HG02763 (cell line): Measurements from ENCODE around the gene ZDHHC7.

ENCODE experiments used
- ATAC-seq: cut with Tn5 transposase; IDR thresholded peaks from one replicate; pipeline ENCODE4 v1.9.1; 2021; ENCODE audit warnings: mild to moderate bottlenecking, moderate library complexity; ENCODE audit not compliant: unreplicated experiment

The ZDHHC7 gene

GRCh38 chr16:85025781-85026653, 14.7 kb upstream of the ZDHHC7 start:
- ATAC-seq, result no peak

GRCh38 chr16:85019659-85020245, 8.4 kb upstream of the ZDHHC7 start:
- no peak for ATAC-seq

GRCh38 chr16:85018529-85019236, 7.3 kb upstream of the ZDHHC7 start:
- ATAC-seq, result no peak

GRCh38 chr16:85017633-85018032, 6.3 kb upstream of the ZDHHC7 start:
- ATAC-seq, result no peak

- ATAC-seq, result no peak
Measured at GRCh38 chr16:85017151-85017550, 5.8 kb upstream of the ZDHHC7 start.

- no peak for ATAC-seq
Measured at GRCh38 chr16:85015481-85016187, 4.3 kb upstream of the ZDHHC7 start.

GRCh38 chr16:85014311-85014710, 3.0 kb upstream of the ZDHHC7 start:
- no peak for ATAC-seq

- ATAC-seq, result no peak
Measured at GRCh38 chr16:85011846-85012284, 530 bp upstream of the ZDHHC7 start.

GRCh38 chr16:85010446-85010930, 847 bp downstream of the ZDHHC7 start:
- no peak for ATAC-seq

GRCh38 chr16:85008271-85008670, 3.1 kb downstream of the ZDHHC7 start:
- no peak for ATAC-seq

GRCh38 chr16:85007496-85008214, 3.7 kb downstream of the ZDHHC7 start:
- no peak for ATAC-seq

- no peak for ATAC-seq
Measured at GRCh38 chr16:85006639-85007038, 4.7 kb downstream of the ZDHHC7 start.

GRCh38 chr16:85005285-85006069, 5.9 kb downstream of the ZDHHC7 start:
- ATAC-seq, result no peak

- ATAC-seq, result no peak
Measured at GRCh38 chr16:85004587-85005205, 6.6 kb downstream of the ZDHHC7 start.

GRCh38 chr16:85003725-85004586, 7.4 kb downstream of the ZDHHC7 start:
- no peak for ATAC-seq

- no peak for ATAC-seq
Measured at GRCh38 chr16:85003076-85003475, 8.3 kb downstream of the ZDHHC7 start.

- ATAC-seq, result no peak
Measured at GRCh38 chr16:85002608-85003007, 8.7 kb downstream of the ZDHHC7 start.

GRCh38 chr16:85002099-85002541, 9.2 kb downstream of the ZDHHC7 start:
- ATAC-seq, result no peak
